Osteocyte (in vitro differentiated cells): ENCODE data around the gene SYTL2. TPM values are rescaled to one million over a fixed set of nuclear protein-coding genes. Genes with fewer than 3 reads are reported as not detected.
A peak's percentile ranks its signal among the peaks of the same experiment; 100 is the strongest.

Source experiments
- DNase-seq: peaks from one replicate; pipeline ENCODE4 v3.0.0; 2021; ENCODE audit warnings: mixed read lengths; ENCODE audit not compliant: unreplicated experiment; ENCODE audit errors: extremely low spot score
- H3K27ac Mint-ChIP-seq: one replicate; pipeline ENCODE4 v1.8.0; 2021; ENCODE audit warnings: mild to moderate bottlenecking, mixed read lengths; ENCODE audit not compliant: unreplicated experiment
- H3K27me3 Mint-ChIP-seq: one replicate; pipeline ENCODE4 v1.8.0; 2021; ENCODE audit warnings: mixed read lengths; ENCODE audit not compliant: unreplicated experiment
- H3K36me3 Mint-ChIP-seq: one replicate; pipeline ENCODE4 v1.8.0; 2021; ENCODE audit warnings: mixed read lengths; ENCODE audit not compliant: unreplicated experiment
- H3K4me1 Mint-ChIP-seq: one replicate; pipeline ENCODE4 v1.8.0; 2021; ENCODE audit warnings: mixed read lengths; ENCODE audit not compliant: unreplicated experiment
- H3K4me3 Mint-ChIP-seq: one replicate; pipeline ENCODE4 v1.8.0; 2021; ENCODE audit warnings: mild to moderate bottlenecking, moderate library complexity, mixed read lengths; ENCODE audit not compliant: unreplicated experiment
- H3K9me3 Mint-ChIP-seq: one replicate; pipeline ENCODE4 v1.8.0; 2021; ENCODE audit warnings: mixed read lengths; ENCODE audit not compliant: unreplicated experiment
- total RNA-seq: library from RNA; stranded (reverse); gene quantifications from 2 replicates; pipeline ENCODE4 v1.2.1, GENCODE V29; 2021
- TF ChIP-seq, protein P1 (sequence below): fragments of 200-600 bp; sonication (generic); IDR thresholded peaks from 2 replicates; pipeline ENCODE4 v1.5.0; 2021; ENCODE audit warnings: antibody characterized with exemption, mild to moderate bottlenecking, moderate library complexity

Gene SYTL2
- total RNA-seq, 1 donor from 2014 or later = 4.0 TPM

DNA sequence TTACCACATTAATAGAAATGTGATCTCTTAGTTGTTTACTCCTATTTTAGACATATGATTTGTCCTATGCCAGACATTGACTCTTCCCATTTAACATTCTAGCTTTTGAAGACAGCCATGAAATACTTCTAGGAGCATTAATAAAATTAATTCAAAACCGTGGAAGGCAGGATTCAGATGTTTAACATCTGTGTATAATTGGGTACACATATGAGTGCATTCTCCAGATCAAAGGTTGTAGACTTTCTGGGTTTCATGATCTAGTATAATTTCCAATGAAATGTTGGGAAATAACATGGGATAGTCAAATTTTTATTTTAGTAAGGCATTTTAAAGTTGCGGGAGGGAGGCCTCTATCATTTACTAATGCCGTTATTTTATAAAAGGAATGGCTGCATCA is 89.8 kb downstream of the SYTL2 start:
- no peaks in the 10 kb centered on the region for H3K27me3 Mint-ChIP-seq
- DNase-seq = no peak
- H3K4me3 Mint-ChIP-seq = no peak overlapping the region
- TF ChIP-seq, protein P1, sequence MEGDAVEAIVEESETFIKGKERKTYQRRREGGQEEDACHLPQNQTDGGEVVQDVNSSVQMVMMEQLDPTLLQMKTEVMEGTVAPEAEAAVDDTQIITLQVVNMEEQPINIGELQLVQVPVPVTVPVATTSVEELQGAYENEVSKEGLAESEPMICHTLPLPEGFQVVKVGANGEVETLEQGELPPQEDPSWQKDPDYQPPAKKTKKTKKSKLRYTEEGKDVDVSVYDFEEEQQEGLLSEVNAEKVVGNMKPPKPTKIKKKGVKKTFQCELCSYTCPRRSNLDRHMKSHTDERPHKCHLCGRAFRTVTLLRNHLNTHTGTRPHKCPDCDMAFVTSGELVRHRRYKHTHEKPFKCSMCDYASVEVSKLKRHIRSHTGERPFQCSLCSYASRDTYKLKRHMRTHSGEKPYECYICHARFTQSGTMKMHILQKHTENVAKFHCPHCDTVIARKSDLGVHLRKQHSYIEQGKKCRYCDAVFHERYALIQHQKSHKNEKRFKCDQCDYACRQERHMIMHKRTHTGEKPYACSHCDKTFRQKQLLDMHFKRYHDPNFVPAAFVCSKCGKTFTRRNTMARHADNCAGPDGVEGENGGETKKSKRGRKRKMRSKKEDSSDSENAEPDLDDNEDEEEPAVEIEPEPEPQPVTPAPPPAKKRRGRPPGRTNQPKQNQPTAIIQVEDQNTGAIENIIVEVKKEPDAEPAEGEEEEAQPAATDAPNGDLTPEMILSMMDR = no peak
- peaks cover 24% of the 10 kb centered on the region for H3K4me1 Mint-ChIP-seq
- no peaks in the 10 kb centered on the region for H3K36me3 Mint-ChIP-seq
- no peak overlapping the region for H3K27ac Mint-ChIP-seq
- H3K9me3 Mint-ChIP-seq = no peaks in the 10 kb centered on the region

DNA sequence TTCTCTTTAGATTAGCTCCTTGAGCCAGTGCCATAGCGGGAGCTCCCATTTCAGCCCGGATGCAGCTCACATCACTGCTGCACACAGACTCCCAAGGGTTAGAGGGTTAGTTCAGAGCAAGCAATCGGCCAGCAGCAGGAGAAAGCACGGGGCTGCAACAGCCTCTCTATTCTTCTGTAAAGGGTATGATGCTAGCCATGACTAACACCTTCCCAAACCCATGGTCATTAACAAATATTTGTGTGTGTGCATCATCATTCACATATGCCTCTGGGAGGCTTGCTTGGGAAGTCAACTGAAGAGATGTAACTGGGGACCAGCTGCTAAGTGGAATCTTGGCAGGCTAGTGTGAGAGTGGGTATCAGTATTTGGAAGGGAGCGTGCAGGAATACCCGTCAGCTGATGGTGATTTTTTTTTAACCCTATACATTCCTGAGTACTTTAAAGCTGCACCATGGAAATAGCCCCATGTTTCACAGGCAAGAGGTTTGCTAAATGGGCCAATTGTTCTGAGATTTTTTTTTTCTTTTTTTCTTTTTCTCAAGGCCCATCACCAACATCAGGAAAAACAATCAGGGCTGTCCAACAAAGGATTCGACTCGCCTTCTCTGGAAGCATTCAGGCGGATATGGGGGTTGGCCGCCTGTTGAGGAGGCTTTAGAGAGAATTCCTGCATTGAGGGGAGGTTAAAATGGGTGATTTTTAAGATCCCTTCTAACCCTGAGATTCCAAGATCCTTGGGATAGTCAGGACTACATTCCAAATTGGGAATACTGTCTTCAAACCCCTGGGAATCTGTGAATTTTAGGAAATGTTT is 91.7 kb downstream of the SYTL2 start:
- H3K36me3 Mint-ChIP-seq = no peaks in the 10 kb centered on the region
- no peaks in the 10 kb centered on the region for H3K9me3 Mint-ChIP-seq
- peaks cover 18% of the 10 kb centered on the region for H3K4me1 Mint-ChIP-seq
- peak overlapping the region; percentile 19 for H3K4me3 Mint-ChIP-seq
- TF ChIP-seq, protein P1 = no peak
- DNase-seq = no peak
- no peaks in the 10 kb centered on the region for H3K27me3 Mint-ChIP-seq
- peak overlapping the region; percentile 62 for H3K27ac Mint-ChIP-seq

DNA sequence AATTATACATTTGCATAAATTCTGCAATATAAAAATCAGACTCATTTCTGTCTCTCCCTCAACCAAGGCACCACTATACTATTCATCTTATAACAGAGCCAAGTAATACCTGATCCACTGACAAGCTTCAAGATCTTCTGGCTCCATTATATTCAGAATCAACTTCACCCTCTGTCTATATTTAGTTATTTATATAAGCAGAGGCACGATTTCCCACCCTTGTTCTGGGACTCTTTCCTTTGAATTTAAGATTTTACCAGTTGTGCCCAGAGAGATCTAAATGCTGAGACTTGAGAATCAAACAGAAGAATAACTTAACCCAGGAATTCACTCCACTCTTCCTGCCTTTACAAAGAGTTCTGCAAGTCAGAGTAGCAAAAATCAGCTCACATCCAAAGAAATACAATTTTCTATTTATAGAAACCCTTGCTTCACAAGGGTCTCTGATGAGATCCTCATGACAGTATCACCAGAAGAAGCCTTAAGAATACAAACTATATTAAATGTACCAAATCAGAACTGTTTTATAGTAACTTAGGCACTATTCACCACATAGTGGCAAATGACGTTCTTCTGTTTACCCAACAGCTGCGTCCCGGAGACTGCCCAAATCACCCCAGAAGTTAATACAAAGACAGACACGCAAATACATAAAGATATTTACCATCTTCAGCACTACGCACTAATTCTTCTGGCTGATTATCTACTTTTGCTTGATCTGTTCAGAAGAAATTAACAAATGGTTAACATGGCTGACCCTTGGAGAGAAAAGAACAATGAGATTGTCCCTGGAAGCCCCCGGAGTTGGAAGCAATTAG is 92.6 kb downstream of the SYTL2 start:
- DNase-seq = no peak
- peaks cover 18% of the 10 kb centered on the region for H3K4me1 Mint-ChIP-seq

DNA sequence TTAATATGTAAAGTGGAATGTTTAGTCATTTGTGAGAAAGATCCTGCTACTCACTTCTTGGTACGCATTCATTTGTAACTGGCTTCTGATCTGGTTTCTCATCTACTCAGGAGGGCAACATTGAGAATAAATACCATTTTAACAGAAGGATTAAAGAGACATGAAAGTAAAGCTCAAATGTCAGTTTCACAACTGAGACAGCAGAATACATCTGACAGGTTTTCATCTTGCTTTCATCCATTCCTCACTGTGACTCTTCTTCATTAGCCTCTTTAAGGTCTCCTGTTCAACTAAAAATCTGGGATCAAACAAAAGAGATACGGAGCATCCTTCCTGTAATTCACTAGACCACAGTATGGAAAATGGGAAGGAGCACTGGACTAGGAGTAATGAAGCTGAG is 93.5 kb downstream of the SYTL2 start:
- DNase-seq = no peak
- H3K27me3 Mint-ChIP-seq = no peaks in the 10 kb centered on the region
- no peaks in the 10 kb centered on the region for H3K9me3 Mint-ChIP-seq
- H3K36me3 Mint-ChIP-seq = no peaks in the 10 kb centered on the region
- H3K4me1 Mint-ChIP-seq = peaks cover 18% of the 10 kb centered on the region
- H3K4me3 Mint-ChIP-seq = no peak overlapping the region
- TF ChIP-seq, protein P1 = no peak
- H3K27ac Mint-ChIP-seq = no peak overlapping the region

More for the DNA sequence above, 92.6 kb downstream of the SYTL2 start:
- Mint-ChIP-seq H3K4me3 (peak overlapping the region; percentile 19), H3K27me3 (no peaks in the 10 kb centered on the region), H3K9me3 (no peaks in the 10 kb centered on the region), H3K36me3 (no peaks in the 10 kb centered on the region), H3K27ac (peak overlapping the region; percentile 62)
- TF ChIP-seq, protein P1 = no peak

DNA sequence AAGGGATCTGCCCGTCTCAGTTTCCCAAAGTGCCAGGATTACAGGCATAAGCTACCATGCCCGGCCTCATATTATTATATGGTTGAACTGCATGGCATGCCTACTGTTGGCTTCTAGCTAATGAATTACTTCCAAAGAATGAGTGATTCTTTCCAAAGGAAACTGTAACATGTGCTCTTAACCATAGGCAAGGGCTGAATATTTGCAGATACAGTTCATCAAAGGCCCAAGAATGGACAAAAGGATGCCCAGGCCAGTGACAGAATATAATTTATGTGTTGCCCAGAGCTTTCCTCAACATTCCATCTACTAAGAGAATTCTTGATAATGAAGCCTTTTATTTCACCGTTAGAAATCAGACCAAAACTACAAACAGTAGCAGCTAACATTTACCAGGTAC is 98.0 kb downstream of the SYTL2 start:
- Mint-ChIP-seq H3K27ac (no peak overlapping the region), H3K4me3 (no peak overlapping the region), H3K36me3 (no peaks in the 10 kb centered on the region), H3K27me3 (no peaks in the 10 kb centered on the region), H3K4me1 (no peaks in the 10 kb centered on the region), H3K9me3 (no peaks in the 10 kb centered on the region)
- no peak for DNase-seq
- TF ChIP-seq, protein P1 = no peak
